Karpas-422 (cell line): ENCODE measurements around the gene FLT3. TPM values are rescaled to one million over a fixed set of nuclear protein-coding genes. Genes with fewer than 3 reads are reported as not detected.
A peak's percentile ranks its signal among the peaks of the same experiment; 100 is the strongest.
"Not testable (repeated sequence)": the region's sequence is repeated elsewhere in the genome, so short reads cannot be mapped to it uniquely, and the experiment has no call there.

Source experiments
- DNase-seq: peaks from one replicate; pipeline ENCODE4 v3.0.0-alpha.2; 2015
- H2AFZ ChIP-seq: fragments of 200-600 bp; sonication (generic); 2 replicates; pipeline ENCODE4 v1.6.1; 2014; ENCODE audit warnings: antibody characterized with exemption, low read length, mixed read lengths
- H3K27ac ChIP-seq: fragments of 200-600 bp; sonication (generic); 2 replicates; pipeline ENCODE4 v1.5.1; 2014; ENCODE audit warnings: mild to moderate bottlenecking, low read length, moderate library complexity
- H3K27me3 ChIP-seq: fragments of 200-600 bp; sonication (generic); 2 replicates; pipeline ENCODE4 v1.6.1; 2014; ENCODE audit warnings: low read length, mixed read lengths
- H3K36me3 ChIP-seq: fragments of 200-600 bp; sonication (generic); 2 replicates; pipeline ENCODE4 v1.6.1; 2014; ENCODE audit warnings: low read length, mixed read lengths; ENCODE audit not compliant: insufficient read depth
- H3K4me1 ChIP-seq: fragments of 200-600 bp; sonication (generic); 2 replicates; pipeline ENCODE4 v1.6.1; 2014; ENCODE audit warnings: mild to moderate bottlenecking, low read length, mixed read lengths
- H3K4me2 ChIP-seq: fragments of 200-600 bp; sonication (generic); 2 replicates; pipeline ENCODE4 v1.6.1; 2014; ENCODE audit warnings: low read length, low read depth, mild to moderate bottlenecking; ENCODE audit not compliant: poor library complexity, severe bottlenecking
- H3K4me3 ChIP-seq: fragments of 200-600 bp; sonication (generic); 2 replicates; pipeline ENCODE4 v1.5.1; 2014; ENCODE audit warnings: mild to moderate bottlenecking, antibody characterized with exemption, low read length, mixed read lengths
- H3K79me2 ChIP-seq: fragments of 200-600 bp; sonication (generic); 2 replicates; pipeline ENCODE4 v1.6.1; 2014; ENCODE audit warnings: mild to moderate bottlenecking, low read length, mixed read lengths
- H3K9ac ChIP-seq: fragments of 200-600 bp; sonication (generic); 2 replicates; pipeline ENCODE4 v1.6.0; 2014; ENCODE audit warnings: low read length
- H3K9me2 ChIP-seq: fragments of 200-600 bp; sonication (generic), shearing (Covaris generic); replicated peaks from 2 replicates; pipeline ENCODE4 v1.6.0; 2014; ENCODE audit warnings: mild to moderate bottlenecking, low read length, moderate library complexity; ENCODE audit not compliant: insufficient read depth
- H3K9me3 ChIP-seq: fragments of 300-700, 200-600 bp; sonication (generic); 2 replicates; pipeline ENCODE4 v1.6.1; 2014; ENCODE audit warnings: low read length, mixed read lengths
- H4K20me1 ChIP-seq: fragments of 200-600 bp; sonication (generic); 2 replicates; pipeline ENCODE4 v1.6.1; 2014; ENCODE audit warnings: mild to moderate bottlenecking, antibody characterized with exemption, low read length, low read depth; ENCODE audit not compliant: insufficient read depth
- total RNA-seq: library from RNA; depleted of rRNA; stranded (reverse); fragments of >200 nt; shearing (Covaris generic); gene quantifications from 2 replicates; pipeline ENCODE4 v1.2.3, GENCODE V29; 2014; ENCODE audit warnings: low replicate concordance

The FLT3 gene
- total RNA-seq, 1 experiment from 2014 or later: not detected

DNA sequence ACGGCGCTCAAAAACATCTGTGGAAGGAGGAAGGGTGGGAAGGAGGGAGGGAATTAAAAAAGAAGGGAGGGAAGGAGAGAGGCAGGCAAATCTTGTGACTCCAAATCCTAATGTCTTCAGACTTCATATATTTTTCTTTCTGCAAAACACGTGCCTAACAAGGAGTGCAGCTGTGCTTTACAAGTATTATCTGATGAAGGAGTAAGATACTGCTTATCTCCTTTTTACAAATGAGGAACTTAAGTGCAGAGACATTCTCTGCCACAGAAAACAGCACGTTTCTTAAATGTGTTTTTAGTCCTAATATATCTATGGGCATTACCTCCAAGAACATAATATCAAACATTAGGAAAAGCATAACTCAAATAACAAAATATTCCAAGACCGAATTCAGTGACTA is 6.5 kb downstream of the FLT3 start:
- Histone ChIP-seq H3K9ac (no peak overlapping the region), H3K4me2 (no peak overlapping the region)

GRCh38 chr13:28092431-28092830 is 7.9 kb downstream of the FLT3 start:
- Histone ChIP-seq H3K4me3 (no peak overlapping the region), H2AFZ (no peak overlapping the region), H3K4me2 (no peak overlapping the region), H3K27me3 (no peaks in the 10 kb centered on the region), H3K36me3 (no peaks in the 10 kb centered on the region), H3K9me2 (no peaks in the 10 kb centered on the region), H3K79me2 (no peaks in the 10 kb centered on the region), H3K9ac (no peak overlapping the region), H3K4me1 (no peaks in the 10 kb centered on the region), H3K27ac (no peak overlapping the region), H3K9me3 (no peaks in the 10 kb centered on the region), H4K20me1 (no peaks in the 10 kb centered on the region)
- DNase-seq: no peak

More for the DNA sequence above, 6.5 kb downstream of the FLT3 start:
- Histone ChIP-seq H2AFZ (no peak overlapping the region), H3K9me2 (no peaks in the 10 kb centered on the region), H3K4me1 (no peaks in the 10 kb centered on the region), H3K79me2 (no peaks in the 10 kb centered on the region), H3K4me3 (no peak overlapping the region), H3K9me3 (no peaks in the 10 kb centered on the region), H3K27ac (no peak overlapping the region), H4K20me1 (no peaks in the 10 kb centered on the region), H3K36me3 (no peaks in the 10 kb centered on the region), H3K27me3 (no peaks in the 10 kb centered on the region)
- no peak for DNase-seq

GRCh38 chr13:28089065-28089464 is 11.3 kb downstream of the FLT3 start:
- Histone ChIP-seq H3K27ac (no peak overlapping the region), H3K9ac (no peak overlapping the region), H3K4me2 (no peak overlapping the region), H3K4me1 (no peaks in the 10 kb centered on the region), H3K79me2 (no peaks in the 10 kb centered on the region), H3K9me2 (no peaks in the 10 kb centered on the region), H3K4me3 (no peak overlapping the region), H3K36me3 (no peaks in the 10 kb centered on the region), H2AFZ (no peak overlapping the region), H3K9me3 (no peaks in the 10 kb centered on the region), H4K20me1 (no peaks in the 10 kb centered on the region), H3K27me3 (no peaks in the 10 kb centered on the region)
- DNase-seq: no peak

- not testable (repeated sequence) for H3K79me2 ChIP-seq, H3K9me3 ChIP-seq, H3K9me2 ChIP-seq, H3K4me1 ChIP-seq, H3K27ac ChIP-seq, H3K4me3 ChIP-seq, H3K9ac ChIP-seq, H2AFZ ChIP-seq, H3K27me3 ChIP-seq, H3K4me2 ChIP-seq, H4K20me1 ChIP-seq, H3K36me3 ChIP-seq
- peak; percentile 6 for DNase-seq
These were observed 22.6 kb downstream of the FLT3 start for GRCh38 chr13:28077820-28078219.

- no peaks in the 10 kb centered on the region for H3K79me2 ChIP-seq
- H2AFZ ChIP-seq: no peak overlapping the region
- no peaks in the 10 kb centered on the region for H3K36me3 ChIP-seq
These were observed 23.1 kb downstream of the FLT3 start for GRCh38 chr13:28077231-28077630.

DNA sequence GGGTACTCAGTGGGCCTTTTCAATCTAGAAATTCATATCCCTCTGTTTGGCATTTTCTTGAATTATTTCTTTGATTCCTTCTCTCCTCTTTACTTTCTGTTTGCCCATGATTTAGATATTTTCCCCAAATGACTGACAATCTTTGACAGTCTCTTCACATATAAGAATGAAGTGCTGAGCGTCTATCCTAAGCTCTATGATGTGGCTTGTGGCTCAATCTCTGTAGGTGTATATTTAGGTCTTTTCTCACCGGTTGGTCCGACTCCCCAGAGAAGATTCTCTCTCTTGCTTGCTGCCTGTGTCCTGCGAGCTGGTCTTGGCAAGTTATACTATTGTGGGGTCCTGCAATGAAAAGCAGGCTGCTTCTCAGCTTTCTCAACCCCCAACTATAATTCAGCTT is 29.0 kb downstream of the FLT3 start:
- H2AFZ ChIP-seq: no peak overlapping the region
- H3K4me2 ChIP-seq: no peak overlapping the region
- peak; percentile 32 for DNase-seq
- no peaks in the 10 kb centered on the region for H3K27me3 ChIP-seq
- H3K4me1 ChIP-seq: no peaks in the 10 kb centered on the region; the same call in 1 of the 2 replicates
- no peak overlapping the region for H3K27ac ChIP-seq
- H3K79me2 ChIP-seq: no peaks in the 10 kb centered on the region
- no peaks in the 10 kb centered on the region for H3K36me3 ChIP-seq
- H4K20me1 ChIP-seq: no peaks in the 10 kb centered on the region
- H3K9ac ChIP-seq: no peak overlapping the region
- H3K4me3 ChIP-seq: no peak overlapping the region
- no peaks in the 10 kb centered on the region for H3K9me2 ChIP-seq
- no peaks in the 10 kb centered on the region for H3K9me3 ChIP-seq

More at GRCh38 chr13:28077231-28077630, 23.1 kb downstream of the FLT3 start:
- H3K4me3 ChIP-seq: no peak overlapping the region
- H3K27ac ChIP-seq: no peak overlapping the region
- no peak overlapping the region for H3K9ac ChIP-seq
- H3K9me2 ChIP-seq: no peaks in the 10 kb centered on the region
- H3K4me1 ChIP-seq: no peaks in the 10 kb centered on the region; the same call in 1 of the 2 replicates
- no peak overlapping the region for H3K4me2 ChIP-seq
- no peaks in the 10 kb centered on the region for H3K27me3 ChIP-seq
- peak; percentile 36 for DNase-seq
- no peaks in the 10 kb centered on the region for H3K9me3 ChIP-seq
- no peaks in the 10 kb centered on the region for H4K20me1 ChIP-seq

DNA sequence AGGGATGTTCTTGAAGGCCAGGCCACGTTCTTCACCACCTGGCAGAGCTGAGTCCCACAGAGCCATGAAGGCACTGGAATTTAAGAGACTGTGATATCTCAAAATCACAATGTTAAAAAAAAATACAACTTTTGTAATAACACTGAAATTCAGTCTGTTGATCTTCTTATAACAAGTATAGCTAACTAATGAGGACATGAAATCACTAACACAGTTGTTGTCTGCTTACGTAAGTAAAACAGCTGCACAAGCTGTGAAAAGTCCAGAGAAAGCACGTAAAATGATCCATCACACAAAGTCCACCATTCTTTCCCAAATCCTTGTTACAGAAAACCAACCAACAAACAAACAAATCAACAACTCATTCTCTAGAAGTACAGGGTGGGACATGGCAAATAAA is 32.9 kb downstream of the FLT3 start:
- Histone ChIP-seq H3K27me3 (no peaks in the 10 kb centered on the region), H4K20me1 (no peaks in the 10 kb centered on the region), H3K4me3 (no peak overlapping the region), H3K27ac (no peak overlapping the region), H3K79me2 (no peaks in the 10 kb centered on the region), H2AFZ (no peak overlapping the region), H3K36me3 (no peaks in the 10 kb centered on the region), H3K4me1 (no peaks in the 10 kb centered on the region), H3K9me2 (no peaks in the 10 kb centered on the region), H3K9ac (no peak overlapping the region), H3K9me3 (no peaks in the 10 kb centered on the region), H3K4me2 (no peak overlapping the region)
- peak; percentile 7 for DNase-seq

DNA sequence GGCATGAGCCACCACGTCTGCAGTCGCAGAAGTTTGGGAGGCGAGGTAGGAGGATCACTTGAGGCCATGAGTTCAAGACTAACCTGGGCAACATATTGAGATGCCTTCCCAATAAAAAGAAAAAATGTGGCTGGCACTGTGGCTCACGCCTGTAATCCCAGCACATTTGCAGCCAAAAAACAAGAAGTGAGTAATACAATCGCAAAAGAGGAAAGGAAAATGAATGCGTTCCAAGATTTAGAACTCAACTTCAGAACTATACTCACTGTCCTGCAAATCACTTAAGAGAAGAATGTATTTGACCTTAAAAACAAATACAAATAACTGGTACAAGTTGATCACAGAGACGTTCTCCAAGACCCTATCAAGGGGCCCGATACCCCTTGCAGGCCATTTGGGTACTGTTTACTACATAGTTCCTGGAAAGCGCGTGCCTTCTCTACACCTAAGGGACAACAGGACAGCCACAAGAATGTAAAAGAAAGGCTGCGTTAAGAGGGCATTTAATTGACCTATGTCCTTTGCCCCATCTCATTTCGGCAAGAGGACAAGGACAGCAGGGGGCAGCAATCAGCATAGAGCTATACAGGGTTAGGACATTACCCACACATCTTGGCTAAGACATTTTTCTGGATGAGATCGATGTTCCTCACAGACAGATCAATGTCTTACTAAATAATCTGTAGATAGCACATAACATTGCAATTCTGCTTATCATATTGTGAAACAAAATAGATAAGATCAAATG is 41.3 kb downstream of the FLT3 start:
- H4K20me1 ChIP-seq: no peaks in the 10 kb centered on the region
- H3K36me3 ChIP-seq: no peaks in the 10 kb centered on the region
- H3K9me2 ChIP-seq: no peaks in the 10 kb centered on the region
- no peak overlapping the region for H3K9ac ChIP-seq
- no peaks in the 10 kb centered on the region for H3K79me2 ChIP-seq
- H2AFZ ChIP-seq: no peak overlapping the region
- H3K27ac ChIP-seq: no peak overlapping the region
- DNase-seq: peak; percentile 76
- H3K9me3 ChIP-seq: no peaks in the 10 kb centered on the region
- H3K4me3 ChIP-seq: no peak overlapping the region
- no peaks in the 10 kb centered on the region for H3K27me3 ChIP-seq
- H3K4me1 ChIP-seq: peaks cover 5% of the 10 kb centered on the region
- H3K4me2 ChIP-seq: no peak overlapping the region
